ENCODE data around the gene CDKAL1.
"Not testable (repeated sequence)": the region's sequence is repeated elsewhere in the genome, so short reads cannot be mapped to it uniquely, and the experiment has no call there.

CDKAL1 gene

DNA sequence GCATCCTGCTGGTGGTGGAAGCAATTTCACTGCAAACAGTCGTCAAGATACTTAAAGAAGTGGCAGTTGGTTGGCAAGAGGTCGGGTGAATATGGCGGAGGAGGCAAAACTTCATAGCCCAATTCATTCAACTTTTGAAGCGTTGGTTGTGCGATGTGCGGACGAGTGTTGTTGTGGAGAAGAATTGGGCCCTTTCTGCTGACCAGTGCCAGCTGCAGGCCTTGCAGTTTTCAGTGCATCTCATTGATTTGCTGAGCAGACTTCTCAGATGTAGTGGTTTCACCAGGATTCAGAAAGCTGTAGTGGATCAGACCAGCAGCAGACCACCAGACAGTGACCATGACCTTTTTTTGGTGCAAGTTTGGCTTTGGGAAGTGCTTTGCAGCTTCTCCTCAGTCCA lies 297.0 kb downstream of the CDKAL1 start:
- H3K27ac ChIP-seq (ENCODE audit: low read depth, low read length); H3K36me3 ChIP-seq (ENCODE audit: control insufficient read depth, insufficient read depth, low read length); H3K9ac ChIP-seq (ENCODE audit: low read length); H2AK5ac ChIP-seq (ENCODE audit: low read length); H3K27me3 ChIP-seq (ENCODE audit: insufficient read depth, low read length, poor library complexity); H3K4ac ChIP-seq (ENCODE audit: low read depth, low read length); H3K4me1 ChIP-seq (ENCODE audit: control insufficient read depth, low read depth, low read length); H3K79me2 ChIP-seq (ENCODE audit: control insufficient read depth, insufficient read depth, low read length); H2BK5ac ChIP-seq (ENCODE audit: low read length); H2BK120ac ChIP-seq (ENCODE audit: low read depth, low read length); H3K4me2 ChIP-seq (ENCODE audit: low read length); H3K18ac ChIP-seq (ENCODE audit: low read length); H3K23ac ChIP-seq (ENCODE audit: low read length); H2BK15ac ChIP-seq (replicated peaks; ENCODE audit: low read depth); H3K4me3 ChIP-seq (ENCODE audit: low read length); H3K79me1 ChIP-seq (ENCODE audit: low read length); H4K5ac ChIP-seq (ENCODE audit: low read length); H4K8ac ChIP-seq (ENCODE audit: low read depth, low read length); H3K56ac ChIP-seq (ENCODE audit: low read length); DNase-seq: not testable (repeated sequence)
- no CpG with 5 or more reads among the region's 7 CpGs for WGBS (ENCODE audit: extremely low coverage, insufficient coverage, low lambda C conversion rate)

DNA sequence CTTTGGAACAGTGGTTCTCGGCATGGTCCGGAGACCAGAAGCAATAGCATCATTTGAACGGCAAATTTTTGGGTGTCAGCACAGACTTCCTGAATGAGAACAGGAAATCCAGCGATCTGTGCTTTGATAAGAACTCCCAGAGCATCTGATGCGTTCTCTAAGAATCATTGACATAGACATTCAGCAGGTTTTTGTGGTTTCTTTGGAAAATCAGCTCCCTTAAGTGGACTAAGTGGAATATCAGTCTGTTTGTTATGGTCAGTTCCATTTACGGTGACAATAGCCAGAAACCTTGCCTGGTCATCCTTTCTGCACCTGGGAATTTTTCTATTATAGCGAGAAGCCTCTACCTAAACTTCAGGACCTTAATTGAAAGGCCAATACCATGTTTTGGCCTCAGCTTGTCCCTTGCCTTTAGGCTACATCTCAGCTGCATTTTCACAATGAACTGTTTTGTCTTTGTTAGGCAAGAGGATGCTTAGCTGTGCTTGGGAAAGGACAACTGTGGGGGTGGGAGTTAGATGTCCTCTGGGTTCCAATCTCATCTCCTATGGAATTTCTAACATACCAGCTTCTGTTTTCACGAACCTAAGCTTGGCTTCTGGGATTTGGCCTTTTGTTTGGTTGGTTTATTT lies 299.7 kb downstream of the CDKAL1 start:
- Histone ChIP-seq H3K79me2 (ENCODE audit: control insufficient read depth, insufficient read depth, low read length) (no peaks in the 10 kb centered on the region), H2BK15ac (replicated peaks; ENCODE audit: low read depth) (peak overlapping the region; percentile 45), H3K4me1 (ENCODE audit: control insufficient read depth, low read depth, low read length) (peaks cover 5% of the 10 kb centered on the region), H3K36me3 (ENCODE audit: control insufficient read depth, insufficient read depth, low read length) (no peaks in the 10 kb centered on the region), H3K4me3 (ENCODE audit: low read length) (no peak overlapping the region), H3K79me1 (ENCODE audit: low read length) (no peaks in the 10 kb centered on the region), H2BK5ac (ENCODE audit: low read length) (no peak overlapping the region), H3K23ac (ENCODE audit: low read length) (no peak overlapping the region), H3K4me2 (ENCODE audit: low read length) (no peak overlapping the region), H3K56ac (ENCODE audit: low read length) (no peak overlapping the region), H2AK5ac (ENCODE audit: low read length) (no peak overlapping the region), H3K9ac (ENCODE audit: low read length) (no peak overlapping the region), H3K4ac (ENCODE audit: low read depth, low read length) (no peak overlapping the region), H2BK120ac (ENCODE audit: low read depth, low read length) (no peak overlapping the region), H4K8ac (ENCODE audit: low read depth, low read length) (no peak overlapping the region), H3K18ac (ENCODE audit: low read length) (no peak overlapping the region), H3K27me3 (ENCODE audit: insufficient read depth, low read length, poor library complexity) (no peaks in the 10 kb centered on the region), H4K5ac (ENCODE audit: low read length) (no peak overlapping the region), H3K27ac (ENCODE audit: low read depth, low read length) (no peak overlapping the region)
- WGBS (ENCODE audit: extremely low coverage, insufficient coverage, low lambda C conversion rate) = no CpG with 5 or more reads among the region's 8 CpGs
- DNase-seq = peak; percentile 77

DNA sequence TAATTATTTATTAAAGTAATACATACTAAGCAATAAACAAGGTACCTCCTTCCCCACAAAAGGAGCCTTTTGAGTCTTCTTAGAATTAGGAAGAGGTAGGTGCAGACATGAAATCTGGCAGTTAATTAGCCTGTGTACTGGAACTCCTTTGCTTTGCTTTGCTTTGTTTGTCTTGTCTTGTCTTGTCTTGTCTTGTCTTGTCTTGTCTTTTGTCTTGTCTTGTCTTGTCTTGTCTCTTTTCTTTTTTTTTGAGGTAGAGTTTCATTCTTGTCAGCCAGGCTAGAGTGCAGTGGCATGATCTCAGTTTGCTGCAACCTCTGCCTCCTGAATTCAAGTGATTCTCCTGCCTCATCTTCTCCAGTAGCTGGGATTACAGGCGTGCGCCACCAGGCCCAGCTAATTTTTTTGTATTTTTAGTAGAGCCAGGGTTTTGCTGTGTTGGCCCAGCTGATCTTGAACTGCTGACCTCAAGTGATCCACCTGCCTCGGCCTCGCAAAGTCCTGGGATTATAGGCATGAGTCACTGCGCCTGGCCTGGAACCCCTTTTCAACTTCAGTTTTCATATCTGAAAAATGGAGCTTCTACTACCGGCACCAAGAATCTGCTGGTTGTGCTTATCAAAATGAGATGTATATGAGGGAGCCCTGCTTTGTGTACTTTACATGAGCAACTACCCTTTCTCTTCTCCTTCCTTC lies 301.2 kb downstream of the CDKAL1 start:
- H4K5ac ChIP-seq (ENCODE audit: low read length) = no peak overlapping the region
- no peak overlapping the region for H3K23ac ChIP-seq (ENCODE audit: low read length)
- no CpG with 5 or more reads among the region's 6 CpGs for WGBS (ENCODE audit: extremely low coverage, insufficient coverage, low lambda C conversion rate)
- H2BK120ac ChIP-seq (ENCODE audit: low read depth, low read length) = no peak overlapping the region
- peaks cover 5% of the 10 kb centered on the region for H3K4me1 ChIP-seq (ENCODE audit: control insufficient read depth, low read depth, low read length)
- no peak overlapping the region for H4K8ac ChIP-seq (ENCODE audit: low read depth, low read length)
- no peaks in the 10 kb centered on the region for H3K36me3 ChIP-seq (ENCODE audit: control insufficient read depth, insufficient read depth, low read length)
- no peak overlapping the region for H2BK5ac ChIP-seq (ENCODE audit: low read length)
- no peak overlapping the region for H3K4me2 ChIP-seq (ENCODE audit: low read length)
- H3K9ac ChIP-seq (ENCODE audit: low read length) = no peak overlapping the region
- H3K79me1 ChIP-seq (ENCODE audit: low read length) = no peaks in the 10 kb centered on the region
- H2AK5ac ChIP-seq (ENCODE audit: low read length) = no peak overlapping the region
- H3K27ac ChIP-seq (ENCODE audit: low read depth, low read length) = no peak overlapping the region
- H3K4me3 ChIP-seq (ENCODE audit: low read length) = no peak overlapping the region
- DNase-seq = no peak
- H2BK15ac ChIP-seq (replicated peaks; ENCODE audit: low read depth) = no peak overlapping the region
- no peaks in the 10 kb centered on the region for H3K79me2 ChIP-seq (ENCODE audit: control insufficient read depth, insufficient read depth, low read length)
- H3K18ac ChIP-seq (ENCODE audit: low read length) = no peak overlapping the region
- no peak overlapping the region for H3K56ac ChIP-seq (ENCODE audit: low read length)
- H3K4ac ChIP-seq (ENCODE audit: low read depth, low read length) = no peak overlapping the region
- H3K27me3 ChIP-seq (ENCODE audit: insufficient read depth, low read length, poor library complexity) = no peaks in the 10 kb centered on the region

DNA sequence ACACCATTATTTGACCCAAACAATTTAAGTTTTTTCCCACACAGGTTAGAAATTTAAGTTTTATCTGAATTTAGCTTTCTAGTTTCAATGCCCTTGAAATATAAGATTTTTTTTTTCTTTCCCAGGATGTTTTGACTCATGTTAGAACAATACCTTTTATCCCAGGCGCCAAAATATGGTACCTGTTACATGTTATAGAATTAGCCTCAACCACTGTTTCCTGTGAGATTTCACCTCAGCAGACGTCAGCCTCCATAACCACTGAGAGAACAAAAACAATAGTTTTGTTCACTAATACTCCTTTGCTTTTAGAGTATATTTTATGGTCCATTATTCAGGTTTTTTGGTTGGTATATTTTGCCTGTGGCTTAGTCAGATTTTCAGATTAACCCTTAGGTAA lies 302.9 kb downstream of the CDKAL1 start:
- WGBS (ENCODE audit: extremely low coverage, insufficient coverage, low lambda C conversion rate) = no CpG with 5 or more reads among the region's 2 CpGs

DNA sequence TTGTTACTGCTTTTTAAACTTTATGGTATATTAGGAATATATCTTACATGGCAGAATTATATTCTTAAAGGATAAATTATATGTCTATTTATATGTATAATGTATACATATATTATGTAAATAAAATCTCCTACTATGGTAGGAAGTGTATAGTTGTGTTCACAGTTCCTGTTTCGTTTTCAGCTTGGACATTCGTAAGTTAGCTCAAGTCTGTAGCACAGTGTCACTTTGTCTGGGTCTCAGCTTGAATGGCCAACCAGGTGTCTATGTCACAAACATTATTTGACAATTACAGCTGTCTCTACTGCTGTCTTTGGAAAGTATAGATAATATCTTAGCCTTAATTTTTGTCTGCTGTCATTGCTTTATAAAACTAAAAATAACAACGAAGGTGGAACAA lies 303.9 kb downstream of the CDKAL1 start:
- Histone ChIP-seq H3K79me2 (ENCODE audit: control insufficient read depth, insufficient read depth, low read length) (no peaks in the 10 kb centered on the region), H2BK15ac (replicated peaks; ENCODE audit: low read depth) (no peak overlapping the region), H3K9ac (ENCODE audit: low read length) (no peak overlapping the region), H4K5ac (ENCODE audit: low read length) (no peak overlapping the region), H3K36me3 (ENCODE audit: control insufficient read depth, insufficient read depth, low read length) (no peaks in the 10 kb centered on the region), H3K4me1 (ENCODE audit: control insufficient read depth, low read depth, low read length) (peaks cover 5% of the 10 kb centered on the region), H3K18ac (ENCODE audit: low read length) (no peak overlapping the region), H3K79me1 (ENCODE audit: low read length) (no peaks in the 10 kb centered on the region), H2BK120ac (ENCODE audit: low read depth, low read length) (no peak overlapping the region), H3K56ac (ENCODE audit: low read length) (no peak overlapping the region), H4K8ac (ENCODE audit: low read depth, low read length) (no peak overlapping the region), H3K23ac (ENCODE audit: low read length) (no peak overlapping the region), H3K4ac (ENCODE audit: low read depth, low read length) (no peak overlapping the region), H3K4me3 (ENCODE audit: low read length) (no peak overlapping the region), H2AK5ac (ENCODE audit: low read length) (no peak overlapping the region), H3K27ac (ENCODE audit: low read depth, low read length) (no peak overlapping the region), H2BK5ac (ENCODE audit: low read length) (no peak overlapping the region), H3K27me3 (ENCODE audit: insufficient read depth, low read length, poor library complexity) (no peaks in the 10 kb centered on the region), H3K4me2 (ENCODE audit: low read length) (no peak overlapping the region)
- WGBS (ENCODE audit: extremely low coverage, insufficient coverage, low lambda C conversion rate) = no CpG with 5 or more reads among the region's 3 CpGs
- no peak for DNase-seq

More for the DNA sequence above, 302.9 kb downstream of the CDKAL1 start:
- Histone ChIP-seq H3K79me2 (ENCODE audit: control insufficient read depth, insufficient read depth, low read length) (no peaks in the 10 kb centered on the region), H3K4me2 (ENCODE audit: low read length) (no peak overlapping the region), H3K4me1 (ENCODE audit: control insufficient read depth, low read depth, low read length) (peaks cover 5% of the 10 kb centered on the region), H2AK5ac (ENCODE audit: low read length) (no peak overlapping the region), H3K36me3 (ENCODE audit: control insufficient read depth, insufficient read depth, low read length) (no peaks in the 10 kb centered on the region), H3K56ac (ENCODE audit: low read length) (no peak overlapping the region), H4K8ac (ENCODE audit: low read depth, low read length) (no peak overlapping the region), H2BK15ac (replicated peaks; ENCODE audit: low read depth) (no peak overlapping the region), H2BK5ac (ENCODE audit: low read length) (no peak overlapping the region), H2BK120ac (ENCODE audit: low read depth, low read length) (no peak overlapping the region), H3K27me3 (ENCODE audit: insufficient read depth, low read length, poor library complexity) (no peaks in the 10 kb centered on the region), H3K4ac (ENCODE audit: low read depth, low read length) (no peak overlapping the region), H3K23ac (ENCODE audit: low read length) (no peak overlapping the region), H3K4me3 (ENCODE audit: low read length) (no peak overlapping the region), H3K18ac (ENCODE audit: low read length) (no peak overlapping the region), H4K5ac (ENCODE audit: low read length) (no peak overlapping the region), H3K27ac (ENCODE audit: low read depth, low read length) (no peak overlapping the region), H3K79me1 (ENCODE audit: low read length) (no peaks in the 10 kb centered on the region), H3K9ac (ENCODE audit: low read length) (no peak overlapping the region)
- no peak for DNase-seq

DNA sequence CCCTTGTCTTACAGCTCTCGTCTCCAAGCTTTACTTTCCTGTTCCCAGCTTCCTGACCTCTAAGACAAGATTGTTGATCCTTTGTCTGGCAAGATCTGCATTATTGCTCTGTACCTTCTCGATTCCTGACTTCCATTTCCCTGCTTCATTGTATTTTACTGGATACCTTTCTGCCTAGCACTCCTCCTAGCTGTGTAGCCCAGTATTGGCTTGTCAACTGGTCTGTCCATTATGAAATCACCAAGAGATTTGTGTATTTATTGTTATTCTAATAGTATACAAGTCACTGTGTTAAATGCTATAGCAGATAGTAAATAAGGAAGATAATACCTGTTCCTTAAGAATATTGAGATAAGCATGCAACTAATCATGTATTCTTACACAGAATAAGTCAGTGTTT lies 305.4 kb downstream of the CDKAL1 start:
- Histone ChIP-seq H3K36me3 (ENCODE audit: control insufficient read depth, insufficient read depth, low read length) (no peaks in the 10 kb centered on the region), H3K56ac (ENCODE audit: low read length) (no peak overlapping the region), H3K27ac (ENCODE audit: low read depth, low read length) (no peak overlapping the region), H2BK120ac (ENCODE audit: low read depth, low read length) (no peak overlapping the region), H3K4me1 (ENCODE audit: control insufficient read depth, low read depth, low read length) (peaks cover 2% of the 10 kb centered on the region), H3K27me3 (ENCODE audit: insufficient read depth, low read length, poor library complexity) (no peaks in the 10 kb centered on the region), H3K4me2 (ENCODE audit: low read length) (no peak overlapping the region), H4K5ac (ENCODE audit: low read length) (no peak overlapping the region), H3K9ac (ENCODE audit: low read length) (no peak overlapping the region), H3K4me3 (ENCODE audit: low read length) (no peak overlapping the region), H2BK5ac (ENCODE audit: low read length) (no peak overlapping the region), H3K79me1 (ENCODE audit: low read length) (no peaks in the 10 kb centered on the region), H3K23ac (ENCODE audit: low read length) (no peak overlapping the region), H3K79me2 (ENCODE audit: control insufficient read depth, insufficient read depth, low read length) (no peaks in the 10 kb centered on the region), H4K8ac (ENCODE audit: low read depth, low read length) (no peak overlapping the region), H2AK5ac (ENCODE audit: low read length) (no peak overlapping the region), H2BK15ac (replicated peaks; ENCODE audit: low read depth) (no peak overlapping the region), H3K18ac (ENCODE audit: low read length) (no peak overlapping the region), H3K4ac (ENCODE audit: low read depth, low read length) (no peak overlapping the region)
- no CpG with 5 or more reads among the region's 2 CpGs for WGBS (ENCODE audit: extremely low coverage, insufficient coverage, low lambda C conversion rate)
- peak; percentile 26 for DNase-seq
